ENCODE data around the gene MT2A.

DNA sequence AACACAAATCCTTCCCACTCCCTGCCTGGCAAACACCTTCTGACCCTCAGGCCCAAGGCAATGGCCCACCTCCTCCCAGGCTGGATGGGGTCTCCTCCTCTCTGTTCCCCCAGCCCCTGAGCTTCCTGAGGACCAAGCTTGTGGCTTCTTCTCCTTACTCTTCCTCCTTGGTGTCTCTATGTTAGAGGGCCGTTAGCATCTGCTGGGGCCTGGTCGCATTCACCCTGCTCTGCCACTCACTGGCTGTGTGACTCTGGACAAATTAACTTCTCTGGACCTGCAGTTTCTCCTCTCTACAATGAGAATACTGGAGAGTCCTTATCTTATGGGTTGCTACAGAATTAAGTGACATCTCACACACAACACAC lies 725 bp upstream of the MT2A start:
- TF ChIP-seq POLR2A (IDR thresholded peaks at IDR 0.05; ENCODE audit: low read depth, low read length) = no peak
- TF ChIP-seq POLR2AphosphoS5 (IDR thresholded peaks at IDR 0.05; ENCODE audit: low read depth, low read length) = no peak
- no peak for TF ChIP-seq PAX5 (IDR thresholded peaks at IDR 0.05; ENCODE audit: insufficient read depth, low read length, severe bottlenecking)
- no peak for TF ChIP-seq TAF1 (IDR thresholded peaks at IDR 0.05; ENCODE audit: low read depth, low read length)

All from GM12891 (cell line).